ENCODE results near the gene PPIF. TPM values are rescaled to one million over a fixed set of nuclear protein-coding genes. Genes with fewer than 3 reads are reported as not detected.

The PPIF gene
- total RNA-seq, 1 experiment from 2014 or later = 29.4 TPM

- Histone ChIP-seq H3K36me3 (ENCODE audit: insufficient read depth, low read length) (peaks cover 19% of the 10 kb centered on the region), H3K27ac (ENCODE audit: low read length) (no peak overlapping the region), H3K4me3 (ENCODE audit: low read length) (no peak overlapping the region), H3K4me2 (ENCODE audit: low read depth, low read length, poor library complexity, severe bottlenecking) (no peak overlapping the region), H3K9me2 (replicated peaks; ENCODE audit: insufficient read depth, low read length) (no peaks in the 10 kb centered on the region), H4K20me1 (ENCODE audit: insufficient read depth, low read depth, low read length) (no peaks in the 10 kb centered on the region), H3K9ac (ENCODE audit: low read length) (no peak overlapping the region), H2AFZ (ENCODE audit: low read length) (no peak overlapping the region), H3K9me3 (ENCODE audit: low read length) (no peaks in the 10 kb centered on the region), H3K79me2 (ENCODE audit: low read length) (no peaks in the 10 kb centered on the region), H3K27me3 (ENCODE audit: low read length) (no peaks in the 10 kb centered on the region), H3K4me1 (ENCODE audit: low read length) (no peaks in the 10 kb centered on the region)
- DNase-seq = no peak
Observed at GRCh38 chr10:79305515-79305914, 41.8 kb upstream of the PPIF start.

GRCh38 chr10:79305988-79306387 is 41.3 kb upstream of the PPIF start:
- H3K4me2 ChIP-seq (ENCODE audit: low read depth, low read length, poor library complexity, severe bottlenecking) = no peak overlapping the region
- no peak overlapping the region for H3K27ac ChIP-seq (ENCODE audit: low read length)
- H3K79me2 ChIP-seq (ENCODE audit: low read length) = no peaks in the 10 kb centered on the region
- no peaks in the 10 kb centered on the region for H3K9me3 ChIP-seq (ENCODE audit: low read length)
- H3K27me3 ChIP-seq (ENCODE audit: low read length) = no peaks in the 10 kb centered on the region
- peaks cover 19% of the 10 kb centered on the region for H3K36me3 ChIP-seq (ENCODE audit: insufficient read depth, low read length)
- no peak overlapping the region for H3K9ac ChIP-seq (ENCODE audit: low read length)
- H3K4me3 ChIP-seq (ENCODE audit: low read length) = no peak overlapping the region
- no peaks in the 10 kb centered on the region for H3K9me2 ChIP-seq (replicated peaks; ENCODE audit: insufficient read depth, low read length)
- H3K4me1 ChIP-seq (ENCODE audit: low read length) = no peaks in the 10 kb centered on the region
- no peak for DNase-seq
- H4K20me1 ChIP-seq (ENCODE audit: insufficient read depth, low read depth, low read length) = no peaks in the 10 kb centered on the region
- H2AFZ ChIP-seq (ENCODE audit: low read length) = no peak overlapping the region

GRCh38 chr10:79306644-79307220 is 40.5 kb upstream of the PPIF start:
- H4K20me1 ChIP-seq (ENCODE audit: insufficient read depth, low read depth, low read length) = no peaks in the 10 kb centered on the region
- no peak overlapping the region for H2AFZ ChIP-seq (ENCODE audit: low read length)
- H3K4me1 ChIP-seq (ENCODE audit: low read length) = no peaks in the 10 kb centered on the region
- no peaks in the 10 kb centered on the region for H3K79me2 ChIP-seq (ENCODE audit: low read length)
- H3K4me2 ChIP-seq (ENCODE audit: low read depth, low read length, poor library complexity, severe bottlenecking) = no peak overlapping the region
- no peaks in the 10 kb centered on the region for H3K27me3 ChIP-seq (ENCODE audit: low read length)
- H3K9ac ChIP-seq (ENCODE audit: low read length) = no peak overlapping the region
- H3K36me3 ChIP-seq (ENCODE audit: insufficient read depth, low read length) = peaks cover 13% of the 10 kb centered on the region
- H3K4me3 ChIP-seq (ENCODE audit: low read length) = no peak overlapping the region
- H3K9me3 ChIP-seq (ENCODE audit: low read length) = no peaks in the 10 kb centered on the region
- H3K27ac ChIP-seq (ENCODE audit: low read length) = no peak overlapping the region
- no peak for DNase-seq
- H3K9me2 ChIP-seq (replicated peaks; ENCODE audit: insufficient read depth, low read length) = no peaks in the 10 kb centered on the region

GRCh38 chr10:79308016-79308415 is 39.3 kb upstream of the PPIF start:
- Histone ChIP-seq H3K27me3 (ENCODE audit: low read length) (no peaks in the 10 kb centered on the region), H3K4me2 (ENCODE audit: low read depth, low read length, poor library complexity, severe bottlenecking) (no peak overlapping the region), H3K79me2 (ENCODE audit: low read length) (no peaks in the 10 kb centered on the region), H2AFZ (ENCODE audit: low read length) (no peak overlapping the region), H3K4me1 (ENCODE audit: low read length) (peaks cover under 1% of the 10 kb centered on the region), H3K9ac (ENCODE audit: low read length) (no peak overlapping the region), H3K9me3 (ENCODE audit: low read length) (no peaks in the 10 kb centered on the region), H3K4me3 (ENCODE audit: low read length) (no peak overlapping the region), H4K20me1 (ENCODE audit: insufficient read depth, low read depth, low read length) (no peaks in the 10 kb centered on the region), H3K27ac (ENCODE audit: low read length) (no peak overlapping the region), H3K36me3 (ENCODE audit: insufficient read depth, low read length) (peaks cover 9% of the 10 kb centered on the region; the same call in 1 of the 2 replicates), H3K9me2 (replicated peaks; ENCODE audit: insufficient read depth, low read length) (no peaks in the 10 kb centered on the region)
- no peak for DNase-seq

GRCh38 chr10:79308969-79309665 is 38.2 kb upstream of the PPIF start:
- H3K27me3 ChIP-seq (ENCODE audit: low read length) = no peaks in the 10 kb centered on the region
- no peak overlapping the region for H2AFZ ChIP-seq (ENCODE audit: low read length)
- no peaks in the 10 kb centered on the region for H3K9me3 ChIP-seq (ENCODE audit: low read length)
- no peak overlapping the region for H3K27ac ChIP-seq (ENCODE audit: low read length)
- H3K4me3 ChIP-seq (ENCODE audit: low read length) = no peak overlapping the region
- H3K4me2 ChIP-seq (ENCODE audit: low read depth, low read length, poor library complexity, severe bottlenecking) = no peak overlapping the region
- H3K36me3 ChIP-seq (ENCODE audit: insufficient read depth, low read length) = peaks cover 9% of the 10 kb centered on the region; the same call in 1 of the 2 replicates
- H4K20me1 ChIP-seq (ENCODE audit: insufficient read depth, low read depth, low read length) = no peaks in the 10 kb centered on the region
- H3K4me1 ChIP-seq (ENCODE audit: low read length) = peaks cover 12% of the 10 kb centered on the region
- H3K9ac ChIP-seq (ENCODE audit: low read length) = no peak overlapping the region
- DNase-seq = no peak
- H3K79me2 ChIP-seq (ENCODE audit: low read length) = no peaks in the 10 kb centered on the region
- no peaks in the 10 kb centered on the region for H3K9me2 ChIP-seq (replicated peaks; ENCODE audit: insufficient read depth, low read length)

GRCh38 chr10:79310200-79310865 is 36.9 kb upstream of the PPIF start:
- no peaks in the 10 kb centered on the region for H3K9me3 ChIP-seq (ENCODE audit: low read length)
- H3K27me3 ChIP-seq (ENCODE audit: low read length) = no peaks in the 10 kb centered on the region
- no peaks in the 10 kb centered on the region for H3K79me2 ChIP-seq (ENCODE audit: low read length)
- H3K36me3 ChIP-seq (ENCODE audit: insufficient read depth, low read length) = peaks cover 9% of the 10 kb centered on the region; the same call in 1 of the 2 replicates
- no peak overlapping the region for H3K4me3 ChIP-seq (ENCODE audit: low read length)
- no peaks in the 10 kb centered on the region for H3K9me2 ChIP-seq (replicated peaks; ENCODE audit: insufficient read depth, low read length)
- peaks cover 24% of the 10 kb centered on the region for H3K4me1 ChIP-seq (ENCODE audit: low read length)
- no peak overlapping the region for H3K27ac ChIP-seq (ENCODE audit: low read length)
- no peak overlapping the region for H2AFZ ChIP-seq (ENCODE audit: low read length)
- H3K9ac ChIP-seq (ENCODE audit: low read length) = no peak overlapping the region
- H4K20me1 ChIP-seq (ENCODE audit: insufficient read depth, low read depth, low read length) = no peaks in the 10 kb centered on the region
- H3K4me2 ChIP-seq (ENCODE audit: low read depth, low read length, poor library complexity, severe bottlenecking) = no peak overlapping the region
- no peak for DNase-seq

- no peak overlapping the region for H3K9ac ChIP-seq (ENCODE audit: low read length)
Observed at GRCh38 chr10:79310911-79311573, 36.2 kb upstream of the PPIF start.

More at GRCh38 chr10:79310911-79311573, 36.2 kb upstream of the PPIF start:
- Histone ChIP-seq H3K79me2 (ENCODE audit: low read length) (no peaks in the 10 kb centered on the region), H3K9me3 (ENCODE audit: low read length) (no peaks in the 10 kb centered on the region), H3K4me3 (ENCODE audit: low read length) (no peak overlapping the region), H3K4me2 (ENCODE audit: low read depth, low read length, poor library complexity, severe bottlenecking) (no peak overlapping the region), H2AFZ (ENCODE audit: low read length) (no peak overlapping the region), H3K9me2 (replicated peaks; ENCODE audit: insufficient read depth, low read length) (no peaks in the 10 kb centered on the region), H3K4me1 (ENCODE audit: low read length) (peaks cover 31% of the 10 kb centered on the region), H3K36me3 (ENCODE audit: insufficient read depth, low read length) (peaks cover 9% of the 10 kb centered on the region; the same call in 1 of the 2 replicates), H3K27me3 (ENCODE audit: low read length) (no peaks in the 10 kb centered on the region), H4K20me1 (ENCODE audit: insufficient read depth, low read depth, low read length) (no peaks in the 10 kb centered on the region), H3K27ac (ENCODE audit: low read length) (no peak overlapping the region)
- DNase-seq = no peak
